ENCODE measurements around the gene KCTD16. TPM values are rescaled to one million over a fixed set of nuclear protein-coding genes. Genes with fewer than 3 reads are reported as not detected.

The KCTD16 gene
- polyA plus RNA-seq, 2 of the 4 experiments (the other 2 are of a cell fraction) = 0.10 to 0.32 TPM

- 58% methylated on average over 4 of the region's 4 CpGs for WGBS (ENCODE audit: missing lambda C conversion rate)
- FAIRE-seq = no peak
Observed at GRCh38 chr5:144458216-144458615, 287.5 kb downstream of the KCTD16 start.

DNA sequence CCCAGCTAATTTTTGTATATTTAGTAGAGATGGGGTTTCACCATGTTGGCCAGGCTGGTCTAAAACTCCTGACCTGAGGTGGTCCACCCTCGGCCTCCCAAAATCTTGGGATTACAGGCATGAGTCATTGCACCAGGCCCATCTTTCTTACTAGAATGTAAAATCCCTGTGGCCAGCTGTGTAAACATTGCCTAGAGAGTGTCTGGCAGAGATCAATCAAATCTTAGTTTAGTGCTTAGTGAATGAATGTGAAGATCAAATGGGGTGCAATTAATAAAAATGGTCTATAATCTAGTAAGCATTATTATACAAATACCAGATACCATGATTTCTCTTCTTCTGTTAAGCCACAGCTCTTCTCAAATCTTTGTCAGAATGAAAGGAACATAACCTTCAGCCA is 289.9 kb downstream of the KCTD16 start:
- TF ChIP-seq HEYL (CRISPR knock-in tag; IDR thresholded peaks at IDR 0.05) = no peak
- no peak for TF ChIP-seq HOXB5 (CRISPR knock-in tag; IDR thresholded peaks at IDR 0.05)
- TF ChIP-seq ZFP36 (IDR thresholded peaks at IDR 0.05; ENCODE audit: borderline replicate concordance, partially characterized antibody) = no peak
- no peak for TF ChIP-seq MAFK (IDR thresholded peaks at IDR 0.05; ENCODE audit: partially characterized antibody)
- no peak for TF ChIP-seq ZC3H11A (IDR thresholded peaks at IDR 0.05)
- no peak for TF ChIP-seq CHD2 (IDR thresholded peaks at IDR 0.05; ENCODE audit: low read length, partially characterized antibody)
- TF ChIP-seq CEBPB (IDR thresholded peaks at IDR 0.05) = no peak
- TF ChIP-seq KDM5A (IDR thresholded peaks at IDR 0.05) = no peak
- no peak for TF ChIP-seq HMGXB4 (CRISPR knock-in tag; IDR thresholded peaks at IDR 0.05; ENCODE audit: borderline replicate concordance)
- no peak for TF ChIP-seq BHLHE40 (IDR thresholded peaks at IDR 0.05; ENCODE audit: low read depth, low read length)
- TF ChIP-seq HDAC2 (IDR thresholded peaks at IDR 0.05) = no peak
- TF ChIP-seq JUN (IDR thresholded peaks at IDR 0.05) = no peak
- H3K27ac ChIP-seq = no peak overlapping the region
- H3K4me2 ChIP-seq = no peak overlapping the region
- no peak overlapping the region for H3K4me3 ChIP-seq
- H3K9me3 ChIP-seq = no peaks in the 10 kb centered on the region
- ChIA-PET CTCF (no interaction called here), POLR2A (no interaction called here)
- DNase-seq (ENCODE audit: low read depth in 1 of 2, low spot score in 1 of 2) = no peak
- no peaks in the 10 kb centered on the region for H3K4me1 ChIP-seq
- FAIRE-seq = no peak
- WGBS (ENCODE audit: missing lambda C conversion rate) = 25% methylated on average over 1 of the region's 1 CpG
- no peak for ATAC-seq

More at GRCh38 chr5:144458216-144458615, 287.5 kb downstream of the KCTD16 start:
- ChIA-PET CTCF (no interaction called here), POLR2A (no interaction called here)
- Histone ChIP-seq H3K9me3 (no peaks in the 10 kb centered on the region), H3K4me1 (no peaks in the 10 kb centered on the region), H3K4me2 (no peak overlapping the region), H3K4me3 (no peak overlapping the region), H3K27ac (no peak overlapping the region)
- TF ChIP-seq JUNB (IDR thresholded peaks at IDR 0.05) (no peak), HOXB13 (CRISPR knock-in tag; IDR thresholded peaks at IDR 0.05; ENCODE audit: low read depth) (no peak), NFE2L2 (conservative IDR thresholded peaks at IDR 0.05; ENCODE audit: low read length) (no peak), MAX (IDR thresholded peaks at IDR 0.05) (no peak), EHF (CRISPR knock-in tag; IDR thresholded peaks at IDR 0.05) (no peak)
- ATAC-seq (no peak), DNase-seq (ENCODE audit: low read depth in 1 of 2, low spot score in 1 of 2) (no peak)

- no peaks in the 10 kb centered on the region for H3K4me1 ChIP-seq
- CTCF ChIA-PET = no interaction called here
- FAIRE-seq (no peak), DNase-seq (ENCODE audit: low read depth in 1 of 2, low spot score in 1 of 2) (no peak), ATAC-seq (no peak)
- WGBS (ENCODE audit: missing lambda C conversion rate) = 42% methylated on average over 2 of the region's 2 CpGs
- no peaks in the 10 kb centered on the region for H3K9me3 ChIP-seq
- POLR2A ChIA-PET = no interaction called here
- H3K4me2 ChIP-seq = no peak overlapping the region
- no peak for TF ChIP-seq TP53 (CRISPR knock-in tag; IDR thresholded peaks at IDR 0.05)
- no peak for TF ChIP-seq TFCP2L1 (CRISPR knock-in tag; IDR thresholded peaks at IDR 0.05)
- no peak for TF ChIP-seq FOXS1 (CRISPR knock-in tag; IDR thresholded peaks at IDR 0.05)
- TF ChIP-seq KDM5A (IDR thresholded peaks at IDR 0.05) = no peak
- no peak for TF ChIP-seq RAD21 (conservative IDR thresholded peaks at IDR 0.05 in 1 of 2, IDR thresholded peaks at IDR 0.05 in 1 of 2)
- no peak for TF ChIP-seq RCOR1 (IDR thresholded peaks at IDR 0.05; ENCODE audit: low read depth, low read length)
- TF ChIP-seq USF2 (IDR thresholded peaks at IDR 0.05) = no peak
- no peak for TF ChIP-seq PHF8 (IDR thresholded peaks at IDR 0.05; ENCODE audit: borderline replicate concordance, low read depth)
- TF ChIP-seq ATOH8 (CRISPR knock-in tag; IDR thresholded peaks at IDR 0.05; ENCODE audit: low read depth) = no peak
- no peak for TF ChIP-seq JUN (IDR thresholded peaks at IDR 0.05)
- TF ChIP-seq FOSL2 (IDR thresholded peaks at IDR 0.05) = no peak
- TF ChIP-seq FOSL2 (CRISPR knock-in tag; IDR thresholded peaks at IDR 0.05) = no peak
- TF ChIP-seq KDM1A (IDR thresholded peaks at IDR 0.05; ENCODE audit: low read depth) = no peak
- no peak for TF ChIP-seq SMC3 (IDR thresholded peaks at IDR 0.05)
- no peak for TF ChIP-seq HOXA7 (CRISPR knock-in tag; IDR thresholded peaks at IDR 0.05)
- no peak for TF ChIP-seq ZSCAN20 (CRISPR knock-in tag; IDR thresholded peaks at IDR 0.05)
- no peak for TF ChIP-seq MYC (IDR thresholded peaks at IDR 0.05; ENCODE audit: borderline replicate concordance, low read length)
- H3K4me3 ChIP-seq = no peak overlapping the region
- no peak overlapping the region for H3K27ac ChIP-seq
Observed at GRCh38 chr5:144462577-144462976, 291.9 kb downstream of the KCTD16 start.
